HG03521 (cell line): ENCODE measurements around the gene CCDC127.
"Not testable (repeated sequence)": the region's sequence is repeated elsewhere in the genome, so short reads cannot be mapped to it uniquely, and the experiment has no call there.

Source experiments
- ATAC-seq: cut with Tn5 transposase; IDR thresholded peaks from one replicate; pipeline ENCODE4 v1.9.1; 2021; ENCODE audit warnings: mild to moderate bottlenecking, moderate library complexity; ENCODE audit not compliant: unreplicated experiment

The CCDC127 gene, protein sequence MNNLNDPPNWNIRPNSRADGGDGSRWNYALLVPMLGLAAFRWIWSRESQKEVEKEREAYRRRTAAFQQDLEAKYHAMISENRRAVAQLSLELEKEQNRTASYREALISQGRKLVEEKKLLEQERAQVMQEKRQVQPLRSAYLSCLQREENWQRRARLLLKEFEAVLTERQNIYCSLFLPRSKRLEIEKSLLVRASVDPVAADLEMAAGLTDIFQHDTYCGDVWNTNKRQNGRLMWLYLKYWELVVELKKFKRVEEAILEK

DNA sequence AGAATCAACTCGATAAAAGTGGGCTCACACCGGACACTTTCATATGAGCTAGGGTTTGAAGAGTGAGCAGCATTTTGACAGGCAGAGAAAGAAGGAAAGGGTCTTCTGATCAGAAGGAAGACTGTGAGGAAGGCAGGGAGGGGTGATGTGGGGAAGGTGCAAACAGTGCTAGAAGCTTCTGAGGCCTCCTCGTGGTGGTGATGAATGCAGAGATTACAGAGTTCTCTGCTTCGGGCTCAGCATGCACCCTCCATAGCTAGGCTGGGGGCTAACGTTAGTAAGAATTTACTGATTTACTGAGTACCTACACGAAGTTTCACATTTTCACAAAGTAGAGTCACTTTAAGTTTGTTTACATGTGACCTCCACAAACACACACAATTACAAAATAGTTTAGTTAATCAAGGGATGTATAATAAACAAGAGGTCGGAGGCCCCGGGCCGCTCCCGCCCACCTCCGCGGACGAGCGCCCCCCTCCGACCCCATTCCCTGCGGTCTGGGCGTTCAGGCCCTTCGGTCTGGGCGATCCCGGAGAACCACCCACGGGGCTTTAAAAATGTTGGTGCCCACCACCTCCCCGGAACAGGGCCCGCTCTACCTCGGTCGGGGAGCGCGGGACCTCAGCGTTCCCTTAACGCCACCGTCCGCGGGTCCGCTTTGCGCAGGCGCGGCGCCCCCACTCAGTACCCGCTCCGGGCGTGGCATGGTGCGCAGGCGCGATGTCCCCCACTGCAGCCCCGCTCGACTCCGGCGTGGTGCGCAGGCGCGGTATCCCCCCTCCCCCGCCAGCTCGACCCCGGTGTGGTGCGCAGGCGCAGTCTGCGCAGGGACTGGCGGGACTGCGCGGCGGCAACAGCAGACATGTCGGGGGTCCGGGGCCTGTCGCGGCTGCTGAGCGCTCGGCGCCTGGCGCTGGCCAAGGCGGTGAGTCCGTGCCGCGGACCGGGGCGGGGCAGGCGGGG lies at the start of gene CCDC127, which contains the start of gene SDHA:
TSS of gene CCDC127 (minus strand) at position 660 of the 963 bp plus-strand sequence. CDS start 1,304 bp downstream, outside the sequence.
TSS of gene SDHA (plus strand) at position 827 of the 963 bp plus-strand sequence. CDS start at position 863, 36 bp downstream.
- ATAC-seq: peak; percentile 84

DNA sequence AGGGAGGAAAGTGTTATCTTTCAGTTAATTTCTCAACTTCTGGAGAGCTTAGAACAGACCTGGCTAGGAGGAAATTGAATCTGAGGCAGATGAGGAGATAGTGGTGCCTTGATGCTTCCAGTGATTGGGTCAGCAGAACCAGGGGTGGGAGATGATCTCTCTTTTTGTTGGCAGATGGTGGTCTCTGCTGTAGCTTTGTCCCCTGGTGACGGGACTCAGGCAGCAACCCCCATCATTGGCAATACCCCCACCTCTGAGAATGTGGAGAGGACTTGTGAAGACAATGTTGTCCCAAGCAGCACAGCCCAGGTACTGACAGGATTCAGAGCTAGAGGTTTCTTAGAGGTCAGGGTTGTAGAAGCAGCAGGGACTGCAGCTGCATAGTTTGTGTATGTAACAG lies 49.8 kb upstream of the CCDC127 start:
- ATAC-seq: no peak

DNA sequence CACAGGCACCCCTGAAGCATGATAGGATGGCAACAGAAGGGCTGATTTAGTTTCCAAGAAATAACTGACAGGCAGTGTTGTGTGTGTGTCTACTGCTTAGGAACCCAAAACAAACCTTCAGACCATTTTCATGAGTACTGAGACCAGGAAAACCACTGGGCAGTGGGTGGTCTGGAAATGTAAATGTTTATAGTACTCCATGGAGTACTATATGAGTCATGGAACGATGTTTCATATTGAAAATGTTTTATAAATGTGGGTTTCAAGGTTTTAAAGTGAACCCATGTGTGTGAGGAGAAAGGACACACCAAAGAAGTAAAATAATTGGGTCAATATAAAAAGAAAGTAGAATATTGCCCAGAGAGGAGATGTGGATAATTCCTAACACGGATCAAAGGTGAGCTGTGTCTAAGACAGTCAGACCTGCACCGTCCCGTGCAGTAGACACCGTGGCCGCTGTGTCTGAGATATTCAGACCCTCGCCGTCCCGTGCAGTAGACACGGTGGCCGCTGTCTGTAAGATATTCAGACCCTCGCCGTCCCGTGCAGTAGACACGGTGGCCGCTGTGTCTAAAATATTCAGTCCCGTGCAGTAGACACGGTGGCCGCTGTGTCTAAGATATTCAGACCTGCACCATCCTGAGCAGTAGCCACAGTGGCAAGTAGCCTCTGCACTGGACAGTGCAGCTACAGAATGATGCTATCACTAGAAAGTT lies 48.5 kb upstream of the CCDC127 start:
- not testable (repeated sequence) for ATAC-seq

DNA sequence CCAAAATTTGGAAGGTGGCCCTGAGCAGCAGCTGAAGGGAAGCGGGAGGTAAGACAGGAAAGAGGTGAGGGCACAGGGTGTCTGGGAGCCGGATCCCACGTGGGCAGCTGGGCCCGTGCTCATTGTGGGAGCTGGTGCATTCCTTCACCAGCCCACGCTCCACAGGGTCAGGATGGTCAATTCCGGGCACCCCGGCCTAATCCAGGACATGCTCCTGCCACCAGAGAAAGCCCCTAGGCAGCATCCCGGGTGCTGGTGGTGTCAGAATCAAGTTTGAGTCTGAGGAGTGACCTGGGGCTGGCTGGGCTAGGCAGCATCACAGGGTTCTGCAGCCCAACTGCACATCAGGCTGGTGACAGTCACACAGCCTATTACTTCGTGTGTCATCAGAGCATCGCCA lies 46.4 kb upstream of the CCDC127 start:
- no peak for ATAC-seq

DNA sequence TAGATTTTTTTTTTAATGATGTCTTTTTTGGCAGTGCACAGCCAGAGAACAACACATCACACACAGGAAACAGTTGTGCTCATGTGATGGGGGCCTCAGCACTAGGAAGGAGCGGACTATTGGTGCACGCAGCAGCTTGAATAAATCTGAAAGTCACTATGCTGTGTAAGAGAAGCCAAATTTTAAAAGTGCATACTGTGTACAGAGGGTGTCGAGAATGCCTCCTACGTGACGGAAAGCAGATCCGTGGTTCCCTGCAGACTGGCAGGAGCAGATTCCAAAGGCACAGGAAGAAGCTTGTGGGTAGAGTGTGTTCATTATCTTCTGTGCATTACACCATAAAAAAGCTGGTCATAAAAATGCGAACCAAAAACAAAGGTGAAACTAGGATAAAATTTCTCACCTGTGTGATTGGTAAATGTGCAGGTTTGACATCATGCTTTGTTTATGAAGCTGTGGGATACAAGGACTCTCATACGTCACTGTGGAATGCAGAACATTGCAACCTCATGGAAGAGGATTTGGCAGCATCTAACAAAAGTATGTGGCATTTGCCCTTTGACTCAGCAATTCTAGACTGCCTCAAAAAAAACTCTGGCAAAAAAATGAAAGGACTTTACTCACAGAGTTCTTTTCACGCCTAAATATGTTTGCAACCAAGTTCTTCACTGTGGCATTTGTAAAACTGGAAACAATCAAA lies 45.5 kb upstream of the CCDC127 start:
- ATAC-seq: not testable (repeated sequence)

DNA sequence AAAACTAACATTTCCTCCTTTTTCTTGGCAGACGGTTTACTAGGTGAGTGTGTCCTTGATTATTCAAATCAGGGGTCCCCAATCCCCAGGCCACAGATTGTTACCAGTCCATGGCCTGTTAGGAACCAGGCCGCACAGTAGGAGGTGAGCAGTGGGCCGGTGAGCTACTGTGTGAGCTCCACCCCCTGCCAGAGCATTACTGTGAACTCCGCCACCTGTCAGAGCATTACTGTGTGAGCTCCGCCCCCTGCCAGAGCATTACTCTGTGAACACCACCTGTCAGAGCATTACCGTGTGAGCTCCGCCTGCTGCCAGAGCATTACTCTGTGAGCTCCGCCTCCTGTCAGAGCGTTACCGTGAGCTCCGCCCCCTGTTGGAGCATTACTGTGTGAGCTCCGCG lies 39.2 kb upstream of the CCDC127 start:
- no peak for ATAC-seq

DNA sequence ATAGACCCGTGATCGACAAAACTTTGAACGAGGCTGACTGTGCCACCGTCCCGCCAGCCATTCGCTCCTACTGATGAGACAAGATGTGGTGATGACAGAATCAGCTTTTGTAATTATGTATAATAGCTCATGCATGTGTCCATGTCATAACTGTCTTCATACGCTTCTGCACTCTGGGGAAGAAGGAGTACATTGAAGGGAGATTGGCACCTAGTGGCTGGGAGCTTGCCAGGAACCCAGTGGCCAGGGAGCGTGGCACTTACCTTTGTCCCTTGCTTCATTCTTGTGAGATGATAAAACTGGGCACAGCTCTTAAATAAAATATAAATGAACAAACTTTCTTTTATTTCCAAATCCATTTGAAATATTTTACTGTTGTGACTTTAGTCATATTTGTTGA lies 38.4 kb upstream of the CCDC127 start:
- ATAC-seq: not testable (repeated sequence)

DNA sequence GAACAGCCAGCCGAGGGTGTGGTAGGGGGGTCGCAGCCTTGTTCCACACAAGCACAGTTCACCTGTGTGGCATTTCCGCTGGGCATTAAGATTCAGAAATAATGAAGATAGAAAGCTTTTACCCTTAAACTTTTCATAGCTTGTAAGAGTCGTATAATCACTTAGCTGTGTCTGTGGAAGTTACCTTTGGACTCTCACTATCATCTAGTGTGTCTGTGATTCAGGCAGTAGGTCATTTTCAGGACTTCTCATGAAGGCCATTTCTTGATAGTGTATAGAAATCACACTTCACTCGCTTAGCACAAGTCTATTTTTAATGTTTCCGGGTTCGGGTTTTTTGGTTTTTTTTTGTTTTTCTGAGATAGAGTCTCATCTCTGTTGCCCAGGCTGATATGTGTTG lies 37.2 kb upstream of the CCDC127 start:
- not testable (repeated sequence) for ATAC-seq

DNA sequence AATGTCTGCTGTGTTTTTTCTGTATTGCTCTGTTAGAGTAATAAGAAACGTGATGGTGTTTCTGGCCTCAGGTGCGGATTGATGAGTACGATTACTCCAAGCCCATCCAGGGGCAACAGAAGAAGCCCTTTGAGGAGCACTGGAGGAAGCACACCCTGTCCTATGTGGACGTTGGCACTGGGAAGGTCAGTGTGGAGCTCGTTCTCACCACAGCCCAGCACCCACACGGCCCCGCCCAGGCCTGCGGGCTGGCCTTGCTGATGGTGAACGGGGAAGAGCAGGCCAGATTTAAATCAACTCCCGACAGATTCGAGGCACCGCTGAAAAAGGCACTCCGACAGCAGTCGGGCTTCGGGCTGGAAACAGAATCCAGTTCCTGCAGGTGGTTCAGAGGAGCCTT lies 36.4 kb upstream of the CCDC127 start:
- ATAC-seq: not testable (repeated sequence)

DNA sequence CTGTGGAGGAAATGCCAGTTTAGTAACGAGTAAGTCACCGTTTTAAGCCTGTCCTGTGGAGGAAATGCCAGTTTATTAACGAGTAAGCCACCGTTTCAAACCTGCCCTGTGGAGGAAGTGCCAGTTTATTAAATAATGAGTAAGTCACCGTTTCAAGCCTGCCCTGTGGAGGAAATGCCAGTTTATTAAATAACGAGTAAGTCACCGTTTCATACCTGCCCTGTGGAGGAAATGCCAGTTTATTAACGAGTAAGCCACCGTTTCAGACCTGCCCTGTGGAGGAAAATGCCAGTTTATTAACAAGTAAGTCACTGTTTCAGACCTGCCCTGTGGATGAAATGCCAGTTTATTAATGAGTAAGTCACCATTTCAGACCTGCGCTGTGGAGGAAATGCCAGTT lies 34.6 kb upstream of the CCDC127 start:
- no peak for ATAC-seq

DNA sequence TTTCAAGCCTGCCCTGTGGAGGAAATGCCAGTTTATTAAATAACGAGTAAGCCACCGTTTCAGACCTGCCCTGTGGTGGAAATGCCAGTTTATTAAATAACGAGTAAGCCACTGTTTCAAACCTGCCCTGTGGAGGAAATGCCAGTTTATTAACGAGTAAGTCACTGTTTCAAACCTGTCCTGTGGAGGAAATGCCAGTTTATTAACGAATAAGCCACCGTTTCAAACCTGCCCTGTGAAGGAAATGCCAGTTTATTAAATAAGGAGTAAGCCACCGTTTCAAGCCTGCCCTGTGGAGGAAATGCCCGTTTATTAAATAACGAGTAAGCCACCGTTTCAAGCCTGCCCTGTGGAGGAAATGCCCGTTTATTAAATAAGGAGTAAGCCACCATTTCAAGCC lies 34.0 kb upstream of the CCDC127 start:
- not testable (repeated sequence) for ATAC-seq

DNA sequence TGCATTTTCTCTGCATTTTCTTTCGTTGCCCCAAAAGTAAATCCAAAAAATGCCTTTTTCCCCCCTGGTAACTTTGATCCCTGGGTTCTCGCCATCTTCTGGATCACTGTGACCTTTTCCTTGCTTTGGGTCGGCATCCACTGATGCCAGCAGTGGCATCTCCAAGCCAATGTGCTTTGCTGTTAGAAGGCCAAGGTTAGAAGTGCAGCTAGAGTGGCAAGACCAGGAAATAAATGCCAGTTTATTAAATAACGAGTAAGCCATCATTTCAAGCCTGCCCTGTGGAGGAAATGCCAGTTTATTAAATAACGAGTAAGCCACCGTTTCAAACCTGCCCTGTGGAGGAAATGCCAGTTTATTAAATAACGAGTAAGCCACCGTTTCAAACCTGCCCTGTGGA lies 33.6 kb upstream of the CCDC127 start:
- not testable (repeated sequence) for ATAC-seq

DNA sequence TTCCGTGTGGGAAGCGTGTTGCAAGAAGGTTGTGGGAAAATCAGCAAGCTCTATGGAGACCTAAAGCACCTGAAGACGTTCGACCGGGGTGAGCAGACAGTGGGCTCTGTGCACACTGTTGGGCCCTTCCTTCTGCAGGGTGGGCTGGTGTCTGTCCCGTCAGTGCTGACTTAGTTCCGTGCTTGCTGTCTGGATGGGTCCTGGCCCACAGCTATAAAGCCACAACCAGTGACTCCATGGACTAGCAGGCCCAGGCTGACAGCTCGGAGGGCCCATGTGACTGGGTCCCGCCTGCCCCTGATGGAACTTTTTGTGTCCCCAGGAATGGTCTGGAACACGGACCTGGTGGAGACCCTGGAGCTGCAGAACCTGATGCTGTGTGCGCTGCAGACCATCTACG lies 33.1 kb upstream of the CCDC127 start:
- ATAC-seq: not testable (repeated sequence)

DNA sequence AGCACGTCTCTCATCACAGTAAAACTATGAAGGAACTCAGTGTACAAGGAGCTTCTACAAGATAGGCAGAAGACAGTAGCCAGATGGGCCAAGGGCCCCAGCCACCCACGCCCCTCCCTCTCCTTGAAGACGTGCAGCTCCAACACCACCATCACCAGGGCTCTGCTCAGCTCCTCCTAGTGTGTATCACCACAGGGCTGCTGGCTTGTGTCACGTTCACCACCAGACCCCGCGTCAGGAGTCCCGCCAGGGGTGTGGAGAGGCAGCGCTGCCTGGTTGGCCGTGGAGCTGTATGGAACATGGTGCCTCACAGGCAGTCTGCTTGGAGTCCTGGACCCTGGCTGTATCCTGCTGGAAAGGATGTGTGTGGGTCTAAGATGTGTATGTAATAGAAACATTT lies 32.4 kb upstream of the CCDC127 start:
- ATAC-seq: not testable (repeated sequence)

DNA sequence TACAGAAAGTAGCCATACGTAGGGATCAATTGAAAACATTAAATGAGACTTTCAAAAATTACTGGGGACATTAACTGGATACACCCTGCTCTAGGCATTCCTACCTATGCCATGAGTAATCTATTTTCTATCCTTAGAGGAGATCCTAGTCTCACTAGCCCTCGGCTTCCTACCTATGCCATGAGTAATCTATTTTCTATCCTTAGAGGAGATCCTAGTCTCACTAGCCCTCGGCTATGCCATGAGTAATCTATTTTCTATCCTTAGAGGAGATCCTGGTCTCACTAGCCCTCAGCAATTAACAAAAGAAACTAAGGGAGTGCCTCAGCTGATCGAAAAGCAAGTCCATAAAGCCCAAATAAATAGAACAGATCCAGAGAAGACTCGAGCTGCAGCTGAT lies 27.8 kb upstream of the CCDC127 start:
- ATAC-seq: not testable (repeated sequence)

DNA sequence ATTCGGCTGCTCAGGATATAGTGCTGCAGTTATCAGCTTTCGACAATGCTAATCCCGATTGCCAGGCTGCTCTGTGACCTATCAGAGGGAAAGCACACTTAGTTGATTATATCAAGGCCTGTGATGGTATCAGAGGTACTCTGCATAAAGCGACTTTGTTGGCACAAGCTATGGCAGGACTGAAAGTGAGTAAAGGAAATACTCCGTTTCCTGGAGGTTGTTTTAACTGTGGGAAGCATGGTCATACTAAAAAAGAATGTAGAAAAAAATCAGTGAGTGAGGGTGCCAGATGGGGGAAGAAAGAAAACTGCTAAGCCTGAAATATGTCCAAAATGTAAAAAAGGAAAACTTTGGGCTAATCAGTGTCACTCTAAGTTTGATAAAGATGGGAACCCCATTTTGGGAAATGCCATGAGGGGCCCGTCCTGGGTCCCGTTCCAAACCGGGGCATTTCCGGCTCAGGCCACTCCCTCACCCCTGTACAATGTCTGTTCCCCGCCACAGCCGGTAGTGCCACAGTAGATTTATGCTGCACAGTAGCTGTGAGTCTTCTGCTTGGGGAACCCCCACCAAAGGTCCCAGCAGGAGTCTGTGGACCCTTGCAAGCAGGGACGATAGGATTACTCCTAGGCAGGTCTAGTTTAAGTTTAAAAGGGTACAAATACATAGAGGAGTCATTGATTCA lies 25.9 kb upstream of the CCDC127 start:
- not testable (repeated sequence) for ATAC-seq

DNA sequence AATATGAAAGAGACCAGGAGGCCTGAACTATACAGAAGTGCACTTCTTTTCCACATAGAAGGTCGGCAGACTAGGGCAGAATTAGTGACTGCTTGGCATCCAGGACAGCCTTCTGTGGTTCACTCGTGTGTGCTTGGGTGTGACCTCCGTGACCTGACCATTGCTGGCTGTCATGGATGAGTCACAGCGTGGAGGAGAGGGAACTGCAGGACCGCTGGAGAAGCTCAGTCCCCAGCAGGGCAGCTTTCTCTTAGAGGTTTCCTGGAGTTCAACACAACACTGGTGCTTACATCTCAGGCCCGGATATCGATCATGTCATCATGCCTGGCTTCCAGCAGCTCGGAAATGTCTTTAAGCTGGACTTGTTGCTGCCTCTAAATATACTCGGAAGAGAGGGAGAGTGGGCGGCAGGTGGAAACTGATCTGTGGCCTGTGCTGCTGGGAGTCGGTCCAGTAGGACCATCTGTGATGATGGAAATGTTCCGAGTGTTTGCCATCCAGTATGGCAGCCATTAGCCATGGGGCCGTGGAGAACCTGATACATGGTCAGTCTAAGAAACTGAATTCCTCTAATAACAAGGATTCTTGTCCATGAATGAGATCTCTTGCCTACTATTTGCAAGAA lies 23.2 kb upstream of the CCDC127 start:
- ATAC-seq: not testable (repeated sequence)

DNA sequence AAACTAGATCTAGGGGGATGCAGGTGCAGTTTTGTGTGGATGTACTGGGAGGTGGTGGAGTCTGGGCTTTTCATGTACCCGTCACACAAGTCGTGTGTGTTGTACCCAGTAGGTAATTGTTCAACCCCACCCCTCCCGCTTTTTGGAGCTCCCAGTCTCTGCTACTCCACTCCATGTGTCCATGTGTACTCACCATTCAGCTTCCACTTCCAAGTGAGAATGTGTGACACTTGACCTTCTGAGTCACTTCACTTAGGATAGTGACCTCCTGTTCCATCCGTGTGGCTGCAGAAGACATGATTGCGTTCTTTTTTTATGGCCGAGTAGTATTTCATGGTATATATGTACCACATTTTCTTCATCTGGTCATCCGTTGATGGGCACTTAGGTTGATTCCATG lies 22.6 kb upstream of the CCDC127 start:
- not testable (repeated sequence) for ATAC-seq

DNA sequence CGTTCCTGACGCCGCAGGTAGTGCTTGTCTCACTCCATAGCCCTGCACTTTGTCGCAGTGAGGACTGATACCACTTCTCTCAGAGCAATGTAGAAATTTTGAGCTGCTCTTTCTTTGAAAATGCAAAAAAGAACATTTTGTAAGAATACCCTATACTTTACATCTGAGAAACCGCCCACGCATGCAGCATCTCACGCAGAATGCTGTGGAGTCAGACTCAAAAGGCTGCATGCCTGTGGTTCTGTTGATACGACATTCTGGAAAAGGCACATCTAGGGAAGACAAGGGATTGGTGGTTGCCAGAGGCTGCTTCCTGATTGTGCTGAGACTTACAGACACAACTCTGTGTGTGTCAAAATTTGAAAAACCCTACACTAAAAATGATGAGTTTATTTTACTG lies 20.0 kb upstream of the CCDC127 start:
- not testable (repeated sequence) for ATAC-seq
